GM18907 (cell line): Measurements from ENCODE around the gene FUT2.
"Not testable (repeated sequence)": the region's sequence is repeated elsewhere in the genome, so short reads cannot be mapped to it uniquely, and the experiment has no call there.

Experiments
- ATAC-seq: cut with Tn5 transposase; IDR thresholded peaks from one replicate; pipeline ENCODE4 v1.9.1; 2021; ENCODE audit warnings: mild to moderate bottlenecking, moderate library complexity; ENCODE audit not compliant: unreplicated experiment

Gene FUT2

GRCh38 chr19:48670699-48671445, 24.9 kb upstream of the FUT2 start:
- ATAC-seq: no peak

- ATAC-seq: no peak
Observed at GRCh38 chr19:48671446-48671995, 24.2 kb upstream of the FUT2 start.

GRCh38 chr19:48672994-48673393, 22.8 kb upstream of the FUT2 start, which contains the start of gene NTN5:
TSS of gene NTN5 (minus strand) at chr19:48673017. CDS start at chr19:48670986, 2,031 bp downstream.
- ATAC-seq: no peak

GRCh38 chr19:48673436-48674100, 22.2 kb upstream of the FUT2 start:
- no peak for ATAC-seq

- ATAC-seq: no peak
Observed at GRCh38 chr19:48674216-48674809, 21.5 kb upstream of the FUT2 start.

- no peak for ATAC-seq
Observed at GRCh38 chr19:48674921-48675824, 20.6 kb upstream of the FUT2 start.

GRCh38 chr19:48676487-48676886, 19.3 kb upstream of the FUT2 start:
- ATAC-seq: no peak

DNA sequence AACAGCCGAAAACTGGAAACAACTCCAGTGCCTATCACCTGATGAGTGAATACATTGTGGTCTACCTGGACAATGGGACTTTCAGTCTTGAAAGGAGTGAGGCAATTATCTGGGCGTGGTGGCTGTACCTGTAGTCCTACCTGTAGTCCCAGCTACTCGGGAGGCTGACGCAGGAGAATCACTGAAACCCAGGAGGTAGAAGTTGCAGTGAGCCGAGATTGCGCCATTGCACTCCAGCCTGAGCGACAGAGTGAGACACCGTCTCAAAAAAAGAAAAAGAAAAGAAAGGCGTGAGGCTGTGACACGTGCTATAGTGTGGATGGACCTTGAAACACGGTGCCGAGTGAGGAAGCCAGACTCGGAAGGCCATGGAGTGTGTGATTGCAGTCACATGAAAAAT, 18.9 kb upstream of the FUT2 start:
- no peak for ATAC-seq

- no peak for ATAC-seq
Observed at GRCh38 chr19:48678201-48678600, 17.6 kb upstream of the FUT2 start.

- ATAC-seq: not testable (repeated sequence)
Observed at GRCh38 chr19:48680006-48680405, 15.8 kb upstream of the FUT2 start.

GRCh38 chr19:48680436-48681126, 15.2 kb upstream of the FUT2 start:
- ATAC-seq: no peak

GRCh38 chr19:48681127-48681470, 14.7 kb upstream of the FUT2 start:
- ATAC-seq: no peak

GRCh38 chr19:48683349-48683748, 12.4 kb upstream of the FUT2 start:
- no peak for ATAC-seq

- ATAC-seq: no peak
Observed at GRCh38 chr19:48685583-48685982, 10.2 kb upstream of the FUT2 start.

DNA sequence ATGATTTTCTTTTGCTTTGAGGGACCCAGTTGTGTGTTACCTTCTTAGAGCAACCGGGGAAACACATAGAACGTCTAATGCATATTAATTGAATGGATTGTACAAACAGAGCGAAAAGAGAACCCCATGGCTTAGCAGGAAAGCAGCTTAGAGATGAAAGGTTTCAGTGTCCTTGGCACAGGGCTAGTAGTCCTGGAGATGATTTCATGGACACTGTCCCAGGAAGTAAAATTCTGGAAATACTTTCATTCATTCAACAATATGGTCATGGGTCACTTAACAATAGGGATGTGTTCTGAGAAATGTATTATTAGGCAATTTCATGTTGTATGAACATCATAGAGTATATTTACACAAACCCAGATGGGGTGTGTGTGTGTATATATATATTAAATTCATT, 9.7 kb upstream of the FUT2 start:
- ATAC-seq: no peak

DNA sequence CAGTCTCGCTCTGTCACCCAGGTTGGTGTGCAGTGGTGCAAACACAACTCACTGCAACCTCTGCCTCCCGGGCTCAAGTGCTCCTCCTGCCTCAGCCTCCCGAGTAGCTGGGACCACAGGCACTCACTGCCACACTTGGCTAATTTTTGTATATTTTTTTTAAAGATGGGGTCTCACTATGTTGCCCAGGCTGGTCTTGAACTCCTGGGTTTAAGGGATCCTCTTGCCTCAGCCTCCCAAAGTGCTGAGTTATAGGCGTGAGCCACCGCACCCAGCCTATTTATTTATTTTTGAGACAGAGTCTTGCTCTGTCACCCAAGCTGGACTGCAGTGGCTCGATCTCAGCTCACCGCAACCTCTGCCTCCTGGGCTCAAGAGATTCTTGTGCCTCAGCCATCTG, 9.1 kb upstream of the FUT2 start:
- not testable (repeated sequence) for ATAC-seq

- no peak for ATAC-seq
Observed at GRCh38 chr19:48687776-48688175, 8.0 kb upstream of the FUT2 start.

- no peak for ATAC-seq
Observed at GRCh38 chr19:48689449-48689848, 6.3 kb upstream of the FUT2 start.

- ATAC-seq: not testable (repeated sequence)
Observed at GRCh38 chr19:48693629-48694028, 2.1 kb upstream of the FUT2 start.

GRCh38 chr19:48696353-48697010, 711 bp downstream of the FUT2 start:
- ATAC-seq: no peak
